Adrenal gland (tissue), 12 donors: ENCODE data around the gene LY9. TPM values are rescaled to one million over a fixed set of nuclear protein-coding genes. Genes with fewer than 3 reads are reported as not detected.

Source experiments
- DNase-seq, 7 donors: peaks; one replicate each; pipeline ENCODE4 v3.0.0-alpha.2; 2019 to 2020
- H3K27ac ChIP-seq, 5 donors: fragments of 200-600 bp; sonication (generic) in 4 of 5; 1 replicate in 3 of 5; 2 replicates in 2 of 5; pipeline versions ENCODE4 v1.5.1 to v1.8.0; 2016 to 2020; ENCODE audit warnings: mild to moderate bottlenecking in 1 of 5
- H3K27me3 ChIP-seq: fragments of 200-600 bp; 2 replicates; pipeline ENCODE4 v1.8.0; 2021
- H3K36me3 ChIP-seq, 2 donors: fragments of 200-600 bp; replicated peaks in 1 of 2; 1 replicate in 1 of 2; 2 replicates in 1 of 2; pipeline versions ENCODE4 v1.5.1 to v1.8.0; 2018 to 2022
- H3K4me1 ChIP-seq, 2 donors: fragments of 200-600 bp; replicated peaks in 1 of 2; 1 replicate in 1 of 2; 2 replicates in 1 of 2; pipeline versions ENCODE4 v1.5.1 to v1.8.0; 2018 to 2021
- H3K4me3 ChIP-seq, 4 donors: fragments of 200-600 bp; sonication (generic) in 3 of 4; one replicate each; pipeline ENCODE4 v1.5.1; 2016 to 2018
- H3K9me3 ChIP-seq, 3 donors: fragments of 200-600 bp; sonication (generic) in 1 of 3; replicated peaks in 1 of 3; 1 replicate in 2 of 3; 2 replicates in 1 of 3; pipeline versions ENCODE4 v1.5.1 to v1.8.0; 2016 to 2021
- POLR2A ChIP-seq, 2 donors: fragments of 450-650 bp; IDR thresholded peaks; one replicate each; pipeline ENCODE4 v1.6.1; 2017; ENCODE audit warnings: antibody characterized with exemption in 2 of 2, mild to moderate bottlenecking in 2 of 2, moderate library complexity in 1 of 2
- WGBS, 4 donors: extraction: QIAGEN DNeasy Blood & Tissue Kit in 2 of 4; methylation state at CpG; one replicate each; pipeline versions ENCODE4 v1.1.5 to v1.1.7; 2013 to 2017; 5-methylcytosine and 5-hydroxymethylcytosine counted together
- intact Hi-C, 2 donors: fragments of 100-400 bp; cut with DNase I; formaldehyde crosslinking; loops; one replicate each; pipeline versions ENCODE4 v1.14.1 to v1.15.0; 2022 to 2023
- polyA plus RNA-seq, 3 donors: library from polyadenylated mRNA; stranded (reverse); fragments of 200-250 nt in 2 of 3; fragments of 350-450 nt in 1 of 3; fragmentation: Illumina TruSeq in 1 of 3; extraction: RNeasy Lipid Tissue Mini Kit (QIAGEN cat#74804) in 1 of 3; gene quantifications; one replicate each; pipeline ENCODE4 v1.2.3, GENCODE V29; 2013 to 2014
- total RNA-seq, 9 donors: library from RNA; depleted of rRNA in 4 of 9; stranded (reverse); fragments of >200 nt in 4 of 9; fragments of 120-200 nt in 1 of 9; fragmentation: NEBNext Ultra II Directional in 1 of 9; extraction: Animal tissue kit (Norgen Biotek cat#: 25700) in 1 of 9; gene quantifications; one replicate each; pipeline versions ENCODE4 v1.1.0 to v1.2.4, GENCODE V29; 2013 to 2023
- TF ChIP-seq, protein P1 (sequence below), 6 experiments: fragments of 450-650 bp in 4 of 6; fragments of 200-600 bp in 2 of 6; sonication (generic) in 1 of 6; IDR thresholded peaks; 1 replicate in 5 of 6; 2 replicates in 1 of 6; pipeline versions ENCODE4 v1.5.1 to v1.8.0; 2016 to 2021; ENCODE audit warnings: antibody characterized with exemption in 6 of 6, mild to moderate bottlenecking in 2 of 6, moderate library complexity in 1 of 6
- donor health status: healthy with polysubstance abuse.
- donor health status: Bipolar disorder and iron deficiency.
- donor health status: DM: yes; HTN: yes; CAD: no.
- donor health status: DM: no; HTN: no; CAD: no.
- donor health status: DM: no; HTN: no; CAD: no.
- donor health status: DM: yes; HTN: yes; CAD: no.

The LY9 gene
- total and polyA plus RNA-seq, 12 donors = 0.14 to 1.3 (median 0.34) TPM; not detected in 2

DNA sequence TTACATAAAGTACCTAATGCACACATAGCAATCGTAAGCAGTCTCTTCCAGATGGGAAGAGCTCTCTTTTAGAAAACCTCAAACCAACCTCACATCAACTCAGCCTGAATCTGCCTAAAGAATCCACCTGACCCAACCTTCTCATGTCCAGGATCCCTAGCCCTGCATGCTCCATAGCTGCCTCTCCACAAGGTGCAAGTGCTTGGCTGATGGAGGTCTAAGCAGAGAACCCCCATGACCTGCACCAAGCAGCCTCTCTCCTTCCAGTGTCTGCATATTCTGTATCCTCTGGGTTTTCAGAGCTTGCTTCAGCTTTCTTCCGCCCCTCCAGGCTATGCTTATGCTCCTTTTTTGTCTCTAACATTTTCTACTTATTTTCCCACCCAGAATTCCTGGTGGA is 2.5 kb downstream of the LY9 start:
- DNase-seq = no peak

DNA sequence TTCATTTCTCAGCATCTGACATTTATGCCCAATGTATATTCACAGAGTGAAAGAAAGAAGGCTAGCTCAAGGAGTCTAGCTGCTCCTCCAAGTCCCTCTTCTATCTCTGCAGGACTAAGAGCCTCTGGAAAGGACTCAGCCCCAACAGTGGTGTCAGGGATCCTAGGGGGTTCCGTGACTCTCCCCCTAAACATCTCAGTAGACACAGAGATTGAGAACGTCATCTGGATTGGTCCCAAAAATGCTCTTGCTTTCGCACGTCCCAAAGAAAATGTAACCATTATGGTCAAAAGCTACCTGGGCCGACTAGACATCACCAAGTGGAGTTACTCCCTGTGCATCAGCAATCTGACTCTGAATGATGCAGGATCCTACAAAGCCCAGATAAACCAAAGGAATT is 3.7 kb downstream of the LY9 start:
- no peak for DNase-seq
- intact Hi-C loops = no loop called here
- Histone ChIP-seq H3K4me1 (no peaks in the 10 kb centered on the region), H3K9me3 (no peaks in the 10 kb centered on the region), H3K36me3 (no peaks in the 10 kb centered on the region), H3K4me3 (no peak overlapping the region), H3K27me3 (no peaks in the 10 kb centered on the region), H3K27ac (no peak overlapping the region)
- 79 to 90% (median 85%) methylated on average over 4 to 5 of the region's 5 CpGs for WGBS, 4 donors
- no peak for TF ChIP-seq POLR2A (IDR thresholded peaks at IDR 0.05)
- TF ChIP-seq, protein P1, sequence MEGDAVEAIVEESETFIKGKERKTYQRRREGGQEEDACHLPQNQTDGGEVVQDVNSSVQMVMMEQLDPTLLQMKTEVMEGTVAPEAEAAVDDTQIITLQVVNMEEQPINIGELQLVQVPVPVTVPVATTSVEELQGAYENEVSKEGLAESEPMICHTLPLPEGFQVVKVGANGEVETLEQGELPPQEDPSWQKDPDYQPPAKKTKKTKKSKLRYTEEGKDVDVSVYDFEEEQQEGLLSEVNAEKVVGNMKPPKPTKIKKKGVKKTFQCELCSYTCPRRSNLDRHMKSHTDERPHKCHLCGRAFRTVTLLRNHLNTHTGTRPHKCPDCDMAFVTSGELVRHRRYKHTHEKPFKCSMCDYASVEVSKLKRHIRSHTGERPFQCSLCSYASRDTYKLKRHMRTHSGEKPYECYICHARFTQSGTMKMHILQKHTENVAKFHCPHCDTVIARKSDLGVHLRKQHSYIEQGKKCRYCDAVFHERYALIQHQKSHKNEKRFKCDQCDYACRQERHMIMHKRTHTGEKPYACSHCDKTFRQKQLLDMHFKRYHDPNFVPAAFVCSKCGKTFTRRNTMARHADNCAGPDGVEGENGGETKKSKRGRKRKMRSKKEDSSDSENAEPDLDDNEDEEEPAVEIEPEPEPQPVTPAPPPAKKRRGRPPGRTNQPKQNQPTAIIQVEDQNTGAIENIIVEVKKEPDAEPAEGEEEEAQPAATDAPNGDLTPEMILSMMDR (IDR thresholded peaks at IDR 0.05) = no peak

More for the DNA sequence above, 2.5 kb downstream of the LY9 start:
- Histone ChIP-seq H3K27ac (no peak overlapping the region), H3K4me3 (no peak overlapping the region), H3K27me3 (no peaks in the 10 kb centered on the region), H3K36me3 (no peaks in the 10 kb centered on the region), H3K9me3 (no peaks in the 10 kb centered on the region), H3K4me1 (no peaks in the 10 kb centered on the region)
- intact Hi-C loops = no loop called here
- TF ChIP-seq POLR2A (IDR thresholded peaks at IDR 0.05) = no peak
- 74 to 86% (median 83%) methylated on average over 2 of the region's 2 CpGs for WGBS, 4 donors

DNA sequence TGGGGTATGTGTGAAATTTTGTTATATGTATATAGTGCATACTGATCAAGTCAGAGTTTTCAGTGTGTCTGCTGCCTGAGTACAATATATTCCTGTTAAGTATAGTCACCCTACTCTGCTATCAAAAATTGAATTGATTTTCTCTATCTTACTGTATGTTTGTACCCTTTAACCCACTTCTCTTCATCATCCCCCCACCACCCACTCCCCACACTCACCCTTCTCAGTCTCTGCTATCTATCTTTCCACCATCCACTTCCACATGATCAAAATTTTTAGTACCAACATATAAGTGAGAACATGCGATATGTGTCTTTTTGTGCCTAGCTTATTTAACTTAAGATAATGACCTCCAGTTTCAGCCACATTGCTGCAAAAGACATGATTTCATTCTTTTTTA is 4.2 kb downstream of the LY9 start:
- 91 to 98% (median 93%) methylated on average over 1 of the region's 1 CpG for WGBS, 4 donors
- Histone ChIP-seq H3K36me3 (no peaks in the 10 kb centered on the region), H3K4me3 (no peak overlapping the region), H3K9me3 (no peaks in the 10 kb centered on the region), H3K27ac (no peak overlapping the region), H3K4me1 (no peaks in the 10 kb centered on the region), H3K27me3 (no peaks in the 10 kb centered on the region)
- TF ChIP-seq, protein P1 (IDR thresholded peaks at IDR 0.05) = no peak
- TF ChIP-seq POLR2A (IDR thresholded peaks at IDR 0.05) = no peak
- DNase-seq = no peak
- intact Hi-C loops = no loop called here

DNA sequence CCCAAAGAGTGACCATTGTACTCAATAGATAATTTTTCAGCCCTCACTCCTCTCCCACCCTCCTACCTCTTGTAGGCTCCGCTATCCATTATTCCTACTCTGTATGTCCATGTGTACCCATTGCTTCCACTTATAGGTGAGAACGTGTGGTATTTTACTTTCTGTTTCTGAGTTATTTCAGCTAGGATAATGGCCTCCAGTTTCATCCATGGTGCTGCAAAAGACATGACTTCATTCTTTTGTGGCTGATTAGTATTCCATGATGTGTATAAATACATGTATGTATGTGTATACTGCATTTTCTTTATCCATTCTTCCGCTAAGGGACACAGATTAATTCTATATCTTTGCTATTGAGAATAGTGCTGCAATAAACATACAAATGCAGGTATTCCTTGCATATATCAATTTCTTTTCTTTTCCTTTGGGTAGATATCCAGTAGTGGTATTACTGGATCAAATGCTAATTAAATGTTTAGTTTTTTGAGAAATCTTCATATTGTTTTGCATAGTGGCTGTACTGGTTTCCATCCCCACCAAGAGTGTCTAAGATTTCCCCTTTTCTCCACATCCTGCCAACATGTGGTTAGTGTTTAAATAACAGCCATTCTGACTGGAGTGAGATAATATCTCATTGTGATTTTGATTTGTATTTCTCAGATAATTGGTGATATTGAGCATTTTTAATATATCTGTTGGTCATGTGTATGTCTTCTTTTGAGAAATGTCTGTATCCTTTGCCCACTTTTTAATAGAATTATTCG is 4.9 kb downstream of the LY9 start:
- H3K9me3 ChIP-seq = no peaks in the 10 kb centered on the region
- no peaks in the 10 kb centered on the region for H3K36me3 ChIP-seq
- WGBS, 4 donors = 37 to 48% (median 45%) methylated on average over 4 of the region's 4 CpGs
- TF ChIP-seq POLR2A (IDR thresholded peaks at IDR 0.05) = no peak
- TF ChIP-seq, protein P1 (IDR thresholded peaks at IDR 0.05) = no peak
- H3K27ac ChIP-seq = no peak overlapping the region
- no peak for DNase-seq
- H3K4me3 ChIP-seq = no peak overlapping the region
- intact Hi-C loops = no loop called here
- H3K27me3 ChIP-seq = no peaks in the 10 kb centered on the region
- H3K4me1 ChIP-seq = no peaks in the 10 kb centered on the region
